IMR-90 (cell line): ENCODE results near the gene POLR3K. TPM values are rescaled to one million over a fixed set of nuclear protein-coding genes. Genes with fewer than 3 reads are reported as not detected.

Source experiments
- ATAC-seq: fragments of 200-7000 bp; cut with Tn5 transposase; 2 replicates; pipeline ENCODE4 v1.9.1; 2020; ENCODE audit warnings: low read depth, mild to moderate bottlenecking, moderate library complexity
- BruUV-seq: library from RNA; stranded (reverse); fragments of 400-500 nt; replicated peaks from 2 replicates; lab custom pipeline; 2021; lab: Mats Ljungman, UMichigan
- CTCF ChIA-PET: fragments of 300-600 bp; formaldehyde crosslinking; extraction: SDS; loops from one replicate; lab custom pipeline; 2021; ENCODE audit warnings: antibody characterized with exemption; lab: Yijun Ruan, JAX
- POLR2A ChIA-PET: fragments of 300-600 bp; sonication (Branson Sonifier 250); formaldehyde crosslinking; loops from one replicate; lab custom pipeline; 2022; ENCODE audit warnings: antibody characterized with exemption; ENCODE audit not compliant: unreplicated experiment; lab: Charles Lee
- DNase-seq: peaks from one replicate; pipeline ENCODE4 v3.0.0; 2013
- H2AFZ ChIP-seq: replicated peaks from 2 replicates; pipeline ENCODE3; 2013; ENCODE audit warnings: low read length, mild to moderate bottlenecking; ENCODE audit not compliant: poor library complexity
- H2AK5ac ChIP-seq: 2 replicates; pipeline ENCODE4 v1.6.1; 2013; ENCODE audit warnings: low read depth, low read length, inconsistent platforms
- H2AK9ac ChIP-seq: replicated peaks from 2 replicates; pipeline ENCODE3; 2013; ENCODE audit warnings: mild to moderate bottlenecking, low read depth, low read length, moderate library complexity; ENCODE audit not compliant: poor library complexity
- H2BK120ac ChIP-seq: 2 replicates; pipeline ENCODE4 v1.6.1; 2013; ENCODE audit warnings: low read depth, low read length, inconsistent platforms
- H2BK15ac ChIP-seq: 3 replicates; pipeline ENCODE4 v1.6.1; 2013; ENCODE audit warnings: low read depth, low read length, inconsistent platforms
- H2BK20ac ChIP-seq: 2 replicates; pipeline ENCODE4 v1.6.1; 2013; ENCODE audit warnings: low read depth, mild to moderate bottlenecking, inconsistent platforms, low read length, moderate library complexity
- H2BK5ac ChIP-seq: 2 replicates; pipeline ENCODE4 v1.6.1; 2013; ENCODE audit warnings: mild to moderate bottlenecking, low read depth, low read length, inconsistent platforms; ENCODE audit not compliant: poor library complexity, severe bottlenecking
- H3K14ac ChIP-seq: replicated peaks from 2 replicates; pipeline ENCODE4 v1.6.1; 2013; ENCODE audit warnings: low read depth, low read length, inconsistent platforms
- H3K18ac ChIP-seq: 2 replicates; pipeline ENCODE4 v1.6.1; 2013; ENCODE audit warnings: low read depth, low read length, control low read depth
- H3K23ac ChIP-seq: 2 replicates; pipeline ENCODE4 v1.6.1; 2013; ENCODE audit warnings: low read depth, low read length, inconsistent platforms
- H3K27ac ChIP-seq: 2 replicates; pipeline ENCODE4 v1.5.1; 2013; ENCODE audit warnings: mild to moderate bottlenecking, control low read depth, low read length; ENCODE audit not compliant: insufficient read depth
- H3K27me3 ChIP-seq: 2 replicates; pipeline ENCODE4 v1.6.1; 2013; ENCODE audit warnings: low read length; ENCODE audit not compliant: control insufficient read depth, insufficient read depth
- H3K36me3 ChIP-seq: 2 replicates; pipeline ENCODE4 v1.6.1; 2013; ENCODE audit warnings: low read length, mixed read lengths; ENCODE audit not compliant: control insufficient read depth, insufficient read depth
- H3K4ac ChIP-seq: 2 replicates; pipeline ENCODE4 v1.6.1; 2013; ENCODE audit warnings: low read depth, low read length, inconsistent platforms
- H3K4me1 ChIP-seq: 2 replicates; pipeline ENCODE4 v1.6.1; 2013; ENCODE audit warnings: low read length, mixed read lengths; ENCODE audit not compliant: control insufficient read depth, insufficient read depth
- H3K4me2 ChIP-seq: 2 replicates; pipeline ENCODE4 v1.6.1; 2013; ENCODE audit warnings: low read depth, mild to moderate bottlenecking, control low read depth, low read length, moderate library complexity
- H3K4me3 ChIP-seq: 2 replicates; pipeline ENCODE4 v1.5.1; 2013; ENCODE audit warnings: low read depth, mild to moderate bottlenecking, control low read depth, low read length, moderate library complexity; ENCODE audit not compliant: insufficient read depth
- H3K56ac ChIP-seq: 2 replicates; pipeline ENCODE4 v1.6.1; 2013; ENCODE audit warnings: low read length, inconsistent platforms; ENCODE audit not compliant: insufficient read depth; ENCODE audit errors: extremely low read depth
- H3K79me1 ChIP-seq, 2 experiments: 2 replicates each; pipeline ENCODE4 v1.6.1; 2013; ENCODE audit warnings: low read length in 2 of 2, inconsistent platforms in 1 of 2, low read depth in 1 of 2
- H3K9ac ChIP-seq: 2 replicates; pipeline ENCODE4 v1.6.1; 2013; ENCODE audit warnings: low read depth, low read length, control low read depth
- H3K9me1 ChIP-seq: 2 replicates; pipeline ENCODE4 v1.6.1; 2013; ENCODE audit warnings: low read length, inconsistent platforms; ENCODE audit not compliant: insufficient read depth
- H3K9me3 ChIP-seq: 2 replicates; pipeline ENCODE4 v1.6.1; 2013; ENCODE audit warnings: low read length; ENCODE audit not compliant: control insufficient read depth, insufficient read depth
- H4K20me1 ChIP-seq: 2 replicates; pipeline ENCODE4 v1.6.1; 2013; ENCODE audit warnings: low read length, inconsistent platforms; ENCODE audit not compliant: insufficient read depth
- H4K5ac ChIP-seq: 2 replicates; pipeline ENCODE4 v1.6.1; 2013; ENCODE audit warnings: mild to moderate bottlenecking, low read depth, low read length, control low read depth
- H4K8ac ChIP-seq, 2 experiments: 2 replicates each; pipeline ENCODE4 v1.6.1; 2013; ENCODE audit warnings: low read depth in 2 of 2, low read length in 2 of 2, control low read depth in 1 of 2, inconsistent platforms in 1 of 2
- H4K91ac ChIP-seq: 2 replicates; pipeline ENCODE4 v1.6.1; 2013; ENCODE audit warnings: low read depth, low read length, inconsistent platforms; ENCODE audit not compliant: insufficient read depth
- BHLHE40 ChIP-seq: fragments of 150-350 bp; IDR thresholded peaks from 2 replicates; pipeline ENCODE4 v1.6.1; 2016; ENCODE audit warnings: mild to moderate bottlenecking, low read depth, low read length
- CEBPB ChIP-seq: IDR thresholded peaks from 2 replicates; pipeline ENCODE4 v1.6.1; 2012; ENCODE audit warnings: low read depth, low read length, improper control_type of control experiment
- CTCF ChIP-seq: conservative IDR thresholded peaks from 2 replicates; pipeline ENCODE4 v1.5.1; 2012; ENCODE audit warnings: mild to moderate bottlenecking, low read depth, low read length, improper control_type of control experiment
- ELK1 ChIP-seq: fragments of 150-350 bp; IDR thresholded peaks from 2 replicates; pipeline ENCODE4 v1.6.1; 2016; ENCODE audit warnings: low read depth, mild to moderate bottlenecking, low read length, moderate library complexity, borderline replicate concordance
- FOS ChIP-seq: fragments of 150-350 bp; IDR thresholded peaks from 2 replicates; pipeline ENCODE4 v1.6.1; 2016; ENCODE audit warnings: low read depth, low read length
- MAFK ChIP-seq: IDR thresholded peaks from 2 replicates; pipeline ENCODE4 v1.6.1; 2012; ENCODE audit warnings: low read depth, low read length, improper control_type of control experiment
- MAZ ChIP-seq: IDR thresholded peaks from 2 replicates; pipeline ENCODE4 v1.6.1; 2012; ENCODE audit warnings: low read depth, mild to moderate bottlenecking, low read length, improper control_type of control experiment, moderate library complexity, borderline replicate concordance
- MXI1 ChIP-seq: IDR thresholded peaks from 2 replicates; pipeline ENCODE4 v1.6.1; 2012; ENCODE audit warnings: low read depth, mild to moderate bottlenecking, low read length, moderate library complexity, borderline replicate concordance
- NFE2L2 ChIP-seq: fragments of 150-350 bp; IDR thresholded peaks from 2 replicates; pipeline ENCODE4 v1.6.1; 2016; ENCODE audit warnings: low read depth, mild to moderate bottlenecking, low read length
- POLR2A ChIP-seq: IDR thresholded peaks from 2 replicates; pipeline ENCODE4 v1.6.1; 2012; ENCODE audit warnings: mild to moderate bottlenecking, low read depth, low read length
- RCOR1 ChIP-seq: IDR thresholded peaks from 2 replicates; pipeline ENCODE4 v1.6.1; 2012; ENCODE audit warnings: mild to moderate bottlenecking, low read length, improper control_type of control experiment; ENCODE audit not compliant: insufficient replicate concordance
- RFX5 ChIP-seq: IDR thresholded peaks from 2 replicates; pipeline ENCODE4 v1.8.0; 2012; ENCODE audit warnings: low read depth, mild to moderate bottlenecking, low read length, moderate library complexity
- SMC3 ChIP-seq: fragments of 150-350 bp; IDR thresholded peaks from 2 replicates; pipeline ENCODE4 v1.6.1; 2016; ENCODE audit warnings: low read depth, mild to moderate bottlenecking, antibody characterized with exemption, low read length, moderate library complexity
- USF2 ChIP-seq: fragments of 150-350 bp; IDR thresholded peaks from 2 replicates; pipeline ENCODE4 v1.6.1; 2017; ENCODE audit warnings: mild to moderate bottlenecking, antibody characterized with exemption, low read length, low read depth
- WGBS, 2 experiments: methylation state at CpG; one replicate each; pipeline versions ENCODE4 v1.1.5 to v1.1.7; 2013; ENCODE audit warnings: missing lambda C conversion rate in 2 of 2; ENCODE audit not compliant: insufficient read length in 1 of 2; ENCODE audit errors: extremely low coverage in 2 of 2; 5-methylcytosine and 5-hydroxymethylcytosine counted together
- dilution Hi-C: fragments of 300-500 bp; cut with HindIII; formaldehyde crosslinking; loops from one replicate; pipeline ENCODE4 v1.14.3; 2018; ENCODE audit warnings: low sequenced_read_pairs; ENCODE audit not compliant: unreplicated experiment
- in situ Hi-C: fragments of 300-500 bp; cut with MboI; formaldehyde crosslinking; loops from 3 replicates; pipeline ENCODE4 v1.14.3; 2019; ENCODE audit warnings: low sequenced_read_pairs, inconsistent platforms, mixed read lengths
- intact Hi-C: fragments of 100-400 bp; cut with micrococcal nuclease; formaldehyde crosslinking; loops from 2 replicates; pipeline ENCODE4 v1.10.0; 2022
- polyA plus RNA-seq, 3 experiments: library from polyadenylated mRNA; depleted of rRNA; stranded (reverse); fragments of >200 nt; gene quantifications; 2 replicates each; pipeline ENCODE4 v1.2.3, GENCODE V29; 2012; ENCODE audit warnings: low replicate concordance in 1 of 3
- total RNA-seq: library from RNA; depleted of rRNA; stranded (reverse); fragments of >200 nt; gene quantifications from 2 replicates; pipeline ENCODE4 v1.2.3, GENCODE V29; 2012

Gene POLR3K
- total and polyA plus RNA-seq, 2 of the 4 experiments (the other 2 are of a cell fraction) = 9.0 to 39.5 TPM

GRCh38 chr16:63998-64913, 10.8 kb upstream of the POLR3K start:
- peaks cover 28% of the 10 kb centered on the region for H3K4me1 ChIP-seq
- no peak overlapping the region for H2AK9ac ChIP-seq
- H3K27me3 ChIP-seq = no peaks in the 10 kb centered on the region
- no peak overlapping the region for H4K91ac ChIP-seq
- H4K5ac ChIP-seq = no peak overlapping the region
- no peak overlapping the region for H3K9ac ChIP-seq
- H3K56ac ChIP-seq = no peak overlapping the region
- H2BK5ac ChIP-seq = no peak overlapping the region
- peaks cover 73% of the 10 kb centered on the region for H4K20me1 ChIP-seq
- ATAC-seq (no peak), DNase-seq (no peak)
- H3K9me3 ChIP-seq = no peaks in the 10 kb centered on the region
- dilution Hi-C loops (no loop called here), intact Hi-C loops (no loop called here), in situ Hi-C loops (no loop called here)
- H3K18ac ChIP-seq = no peak overlapping the region
- H3K27ac ChIP-seq = no peak overlapping the region
- no peak overlapping the region for H2BK20ac ChIP-seq
- no peak overlapping the region for H3K23ac ChIP-seq
- no peak overlapping the region for H3K4ac ChIP-seq
- no peak overlapping the region for H3K14ac ChIP-seq
- H3K79me1 ChIP-seq = peaks cover 26 to 71% of the 10 kb centered on the region in 2 experiments
- no peak overlapping the region for H2BK120ac ChIP-seq
- no peak overlapping the region for H2BK15ac ChIP-seq
- H2AK5ac ChIP-seq = no peak overlapping the region
- no peak overlapping the region for H3K4me2 ChIP-seq
- H3K9me1 ChIP-seq = 0 out of 2 replicates have a peak, but pooled peaks cover 8% of the 10 kb centered on the region
- ChIA-PET POLR2A (no interaction called here), CTCF (interaction anchor here (2.1 to 2.4 kb wide), 2 partner anchors 20 to 33 kb away, joined by 14 to 24 read pairs; no protein-coding TSS in a partner anchor)
- no peak overlapping the region for H2AFZ ChIP-seq
- H3K36me3 ChIP-seq = peaks cover 56% of the 10 kb centered on the region
- BruUV-seq = no TSS peak
- H3K4me3 ChIP-seq = no peak overlapping the region
- no peak overlapping the region for H4K8ac ChIP-seq
- WGBS, 2 experiments = 98% methylated on average over 10 of the region's 25 CpGs; no CpG with 5 or more reads in 1 of the 2 experiments
- TF ChIP-seq SMC3 = no peak
- TF ChIP-seq FOS = no peak
- no peak for TF ChIP-seq MAFK
- TF ChIP-seq CEBPB = no peak
- TF ChIP-seq CTCF = no peak
- TF ChIP-seq POLR2A = no peak
- TF ChIP-seq NFE2L2 = no peak
- no peak for TF ChIP-seq RCOR1
- TF ChIP-seq MXI1 = no peak
- no peak for TF ChIP-seq BHLHE40
- TF ChIP-seq RFX5 = no peak
- TF ChIP-seq MAZ = no peak
- no peak for TF ChIP-seq USF2
- no peak for TF ChIP-seq ELK1
